NCI-H82 (cell line): ENCODE data around the gene CHAMP1.
A peak's percentile ranks its signal among the peaks of the same experiment; 100 is the strongest.

Experiments used
- DNase-seq: peaks from one replicate; lab custom pipeline; 2025; lab: John Stamatoyannopoulos, UW

The CHAMP1 gene

GRCh38 chr13:114298866-114299265 is 15.4 kb upstream of the CHAMP1 start:
- DNase-seq, result no peak

DNA sequence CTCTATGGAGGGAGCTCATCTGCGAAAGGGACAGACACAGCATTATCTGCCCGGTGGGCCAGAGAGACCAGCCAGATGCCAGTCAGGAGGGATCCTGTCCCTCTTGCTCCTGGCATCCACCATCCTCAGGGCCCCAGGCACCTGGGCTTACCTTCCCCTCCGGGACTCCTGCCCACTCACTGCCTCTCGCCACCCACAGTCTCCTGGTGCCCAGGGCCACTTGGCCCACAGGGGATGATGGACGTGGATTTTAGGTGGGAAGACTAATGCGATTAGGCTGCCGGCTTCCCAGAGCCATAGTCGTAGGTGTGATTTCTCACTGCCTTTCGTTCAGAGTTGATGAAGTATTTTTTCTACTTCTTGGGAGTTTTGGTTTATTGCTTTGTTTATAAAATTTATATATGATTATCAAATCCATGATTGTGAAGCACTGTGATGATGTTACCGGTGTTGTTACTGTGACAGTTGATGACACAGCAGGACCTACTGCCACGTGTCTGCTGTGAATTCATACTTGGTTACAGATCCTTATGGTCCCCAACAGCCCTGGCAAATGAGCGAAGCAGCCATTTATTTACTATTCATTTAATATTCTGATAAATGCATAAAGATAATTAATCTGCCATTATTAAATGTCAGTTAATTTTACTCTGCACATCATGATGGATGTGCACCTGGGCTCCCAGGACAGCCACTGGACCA is 14.5 kb upstream of the CHAMP1 start:
- DNase-seq, result no peak

- no peak for DNase-seq
These were observed 10.5 kb upstream of the CHAMP1 start for GRCh38 chr13:114303700-114304327.

DNA sequence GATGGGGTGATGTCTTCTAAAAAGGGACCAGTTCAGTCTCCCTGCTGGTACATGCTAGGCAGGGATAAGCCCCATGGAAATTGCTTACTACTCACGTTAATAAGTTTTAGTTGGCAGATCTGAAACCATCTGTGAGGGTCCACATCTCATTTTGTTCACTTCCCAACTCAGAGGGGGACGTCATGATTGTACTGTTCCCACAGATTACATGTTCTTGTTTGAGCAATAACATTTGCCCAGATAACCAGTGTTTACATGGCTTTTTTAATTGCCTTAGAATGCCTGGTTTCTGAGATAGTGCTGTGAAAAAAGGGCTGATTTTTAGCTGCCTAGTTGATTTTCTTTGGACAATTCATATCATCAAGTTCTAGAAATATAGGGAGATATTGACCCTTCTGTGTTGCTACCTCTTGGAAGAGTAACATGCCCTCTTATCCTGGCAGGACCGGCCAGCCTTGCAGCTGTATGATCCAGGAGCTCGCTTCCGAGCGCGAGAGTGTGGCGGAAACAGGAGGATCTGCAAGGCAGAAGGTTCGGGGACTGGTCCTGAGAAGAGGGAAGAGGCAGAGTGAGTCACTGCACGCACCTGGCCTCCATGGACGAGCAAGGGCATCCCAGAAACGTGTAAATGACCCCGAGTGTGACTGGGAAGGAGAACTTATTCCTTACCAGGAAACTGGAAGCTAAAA is 9.8 kb upstream of the CHAMP1 start:
- DNase-seq, result no peak

DNA sequence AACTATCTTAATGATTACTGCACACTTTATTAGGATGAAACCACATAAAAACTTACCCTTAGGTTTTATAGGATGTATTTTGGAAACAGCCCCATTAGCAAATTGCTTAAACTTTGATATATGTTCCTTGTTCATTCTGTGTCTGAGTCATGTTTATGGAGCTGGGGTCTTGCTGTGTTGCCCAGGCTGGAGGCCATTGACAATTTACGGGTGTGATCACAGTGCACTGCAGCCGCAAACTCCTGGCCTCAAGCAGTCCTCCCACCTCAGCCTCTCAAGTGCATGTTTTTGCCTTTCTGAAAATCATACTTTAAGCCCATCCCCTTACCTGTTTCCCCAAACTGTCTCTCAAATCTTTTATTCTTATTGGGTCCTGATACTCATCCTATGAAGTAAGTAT is 5.2 kb upstream of the CHAMP1 start:
- DNase-seq, result no peak

GRCh38 chr13:114309806-114310410 is 4.4 kb upstream of the CHAMP1 start:
- DNase-seq, result peak; percentile 34

GRCh38 chr13:114310956-114311355 is 3.3 kb upstream of the CHAMP1 start:
- no peak for DNase-seq

GRCh38 chr13:114311387-114311786 is 2.9 kb upstream of the CHAMP1 start:
- DNase-seq, result no peak

GRCh38 chr13:114311908-114312307 is 2.4 kb upstream of the CHAMP1 start:
- no peak for DNase-seq

- no peak for DNase-seq
These were observed 1.0 kb upstream of the CHAMP1 start for GRCh38 chr13:114313061-114313860.

DNA sequence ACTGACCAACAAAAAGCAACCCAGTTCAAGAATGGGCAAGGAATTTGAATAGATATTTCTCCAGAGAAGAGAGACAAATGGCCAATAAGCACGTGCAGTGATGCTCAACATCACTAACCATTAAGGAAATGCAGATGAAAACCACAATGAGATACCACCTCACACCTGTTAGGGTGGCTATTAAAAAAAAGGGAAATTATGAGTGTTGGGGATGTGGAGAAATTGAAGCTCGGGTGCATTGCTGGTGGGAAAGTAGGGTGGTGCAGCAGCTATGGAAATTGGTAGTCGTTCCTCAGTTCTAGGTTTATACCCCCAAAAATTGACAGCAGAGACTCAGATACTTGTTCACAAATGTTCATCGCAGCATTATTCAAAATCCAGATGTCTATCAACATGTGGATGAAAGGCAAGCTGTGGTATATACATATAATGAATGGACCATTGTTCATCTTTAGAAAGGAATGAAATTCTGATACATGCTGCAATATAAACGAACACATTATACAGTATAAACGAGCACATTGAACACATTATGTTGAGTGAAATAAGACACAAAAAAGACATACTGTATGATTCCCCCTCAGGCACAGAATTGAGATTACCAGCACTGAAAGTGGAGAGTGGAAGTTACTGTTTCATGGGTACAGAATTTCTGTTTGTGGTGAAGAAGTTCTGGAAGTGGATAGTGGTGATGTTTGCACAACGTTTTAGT is 927 bp downstream of the CHAMP1 start:
- DNase-seq, result no peak

GRCh38 chr13:114318624-114319023 is 4.3 kb downstream of the CHAMP1 start:
- DNase-seq, result no peak

GRCh38 chr13:114319441-114319913 is 5.2 kb downstream of the CHAMP1 start:
- no peak for DNase-seq

- no peak for DNase-seq
These were observed 5.8 kb downstream of the CHAMP1 start for GRCh38 chr13:114320065-114320464.

- DNase-seq, result no peak
These were observed 7.0 kb downstream of the CHAMP1 start for GRCh38 chr13:114321256-114321655.

DNA sequence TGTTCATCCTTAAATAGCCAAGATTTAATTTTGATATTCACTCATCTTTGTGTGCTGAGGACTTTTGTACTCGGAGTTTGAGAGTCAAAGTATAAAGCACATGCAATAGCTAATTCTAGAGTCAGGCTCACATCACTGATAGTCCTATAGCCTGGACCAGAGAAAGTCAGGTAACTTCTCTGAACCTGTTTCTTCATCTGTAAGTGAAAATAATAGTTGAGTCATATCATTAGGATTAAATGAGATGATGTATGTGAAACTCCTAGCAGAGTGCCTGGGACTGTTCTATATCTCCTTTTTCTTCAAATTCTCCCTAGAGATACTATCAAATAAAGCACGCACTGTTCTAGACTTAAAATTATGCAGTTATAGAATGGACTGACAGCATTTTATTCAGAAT is 9.0 kb downstream of the CHAMP1 start:
- DNase-seq, result no peak

- no peak for DNase-seq
These were observed 10.0 kb downstream of the CHAMP1 start for GRCh38 chr13:114324334-114324733.

- DNase-seq, result no peak
These were observed 11.4 kb downstream of the CHAMP1 start for GRCh38 chr13:114325729-114326128.

DNA sequence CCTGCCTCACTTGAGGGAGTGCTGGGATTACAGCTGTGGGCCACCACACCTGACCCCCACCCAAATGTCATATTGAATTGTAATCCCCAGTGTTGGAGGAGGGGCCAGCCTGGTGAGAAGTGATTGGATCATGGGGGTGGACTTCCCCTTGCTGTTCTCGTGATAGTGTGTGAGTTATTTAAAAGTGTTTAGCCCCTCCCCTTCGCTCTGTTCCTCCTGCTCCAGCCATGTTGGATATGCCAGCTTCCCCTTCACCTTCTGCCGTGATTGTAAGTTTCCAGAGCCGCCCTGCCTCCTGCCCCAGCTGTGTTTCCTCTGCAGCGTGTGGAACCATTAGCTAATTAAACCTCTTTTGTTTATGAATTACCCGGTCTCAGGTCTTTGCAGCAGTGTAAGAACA is 13.7 kb downstream of the CHAMP1 start:
- DNase-seq, result peak; percentile 85

DNA sequence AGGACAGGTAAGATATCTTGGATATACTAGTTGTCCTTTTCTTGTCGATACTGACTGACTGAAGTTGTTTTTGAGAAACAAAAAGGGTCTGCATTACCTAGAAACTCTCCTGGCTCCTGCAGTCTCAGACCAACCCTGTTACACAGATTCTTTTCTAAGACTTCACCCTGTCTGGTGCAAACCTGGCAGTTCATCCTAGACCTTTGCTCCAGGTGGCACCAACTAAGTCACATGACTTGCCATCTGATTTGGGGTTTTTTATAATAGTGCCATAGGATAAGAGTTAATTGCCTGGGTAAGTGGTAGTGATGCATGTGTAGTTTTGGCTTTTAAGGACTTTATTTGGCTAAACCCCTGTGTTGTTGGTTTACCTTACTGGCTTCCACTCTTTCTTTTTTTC is 14.3 kb downstream of the CHAMP1 start:
- no peak for DNase-seq

DNA sequence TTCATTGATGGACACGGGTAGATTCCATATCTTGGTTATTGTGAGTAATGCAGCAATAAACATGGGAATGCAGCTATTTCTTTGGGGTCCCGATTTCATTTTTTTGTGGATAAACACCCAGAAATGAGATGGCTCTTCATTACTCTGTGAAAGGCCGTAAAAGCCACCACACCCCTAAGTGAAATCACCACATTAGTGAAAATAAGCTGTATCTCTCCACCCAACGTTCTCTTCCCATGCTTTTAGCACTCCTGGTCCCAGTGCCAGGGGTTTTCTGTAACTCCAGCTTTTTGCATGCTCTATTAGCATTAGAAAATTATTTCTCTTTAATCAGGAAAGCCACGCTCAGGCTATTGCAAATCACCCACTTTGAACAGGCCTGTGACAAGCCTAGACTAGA is 15.8 kb downstream of the CHAMP1 start:
- no peak for DNase-seq
